ENCODE data around the gene ZNF385D. TPM values are rescaled to one million over a fixed set of nuclear protein-coding genes. Genes with fewer than 3 reads are reported as not detected.
A peak's percentile ranks its signal among the peaks of the same experiment; 100 is the strongest.

Gene ZNF385D
- total and polyA plus RNA-seq, 4 donors, result 0.17 to 30.9 (median 1.9) TPM

DNA sequence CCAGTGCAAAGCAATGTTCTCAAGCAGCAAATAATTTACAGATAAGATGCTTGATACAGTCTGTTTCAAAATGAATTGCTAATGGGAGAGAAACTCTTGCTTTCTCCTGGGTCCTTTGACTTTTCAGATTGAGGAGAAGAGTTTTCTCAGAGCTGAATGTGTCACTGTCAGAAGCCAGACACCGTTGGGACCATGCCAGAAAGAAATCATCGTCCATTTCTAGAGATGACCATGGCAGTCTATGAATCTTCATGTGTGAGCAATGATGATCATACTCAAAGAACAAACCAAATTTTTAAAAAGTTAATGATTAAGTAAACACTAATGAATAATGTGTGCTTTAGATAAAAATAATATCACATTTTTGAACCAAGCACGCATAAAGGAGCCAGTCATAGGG is 77.6 kb downstream of the ZNF385D start:
- Histone ChIP-seq H3K4me3 (no peak overlapping the region), H3K27me3 (ENCODE audit: control insufficient read depth in 3 of 3, insufficient read depth in 3 of 3, low read length in 2 of 3) (no peaks in the 10 kb centered on the region), H3K36me3 (ENCODE audit: control insufficient read depth in 4 of 4, insufficient read depth in 4 of 4, low read length in 4 of 4) (no peaks in the 10 kb centered on the region), H3K27ac (ENCODE audit: low read depth in 1 of 2, low read length in 1 of 2) (no peak overlapping the region), H3K9me3 (ENCODE audit: control insufficient read depth in 4 of 4, insufficient read depth in 3 of 4, low read length in 3 of 4) (no peaks in the 10 kb centered on the region), H3K9ac (ENCODE audit: insufficient read depth in 1 of 2, low read length in 2 of 2) (no peak overlapping the region), H3K4me1 (ENCODE audit: control insufficient read depth in 5 of 5, insufficient read depth in 5 of 5, low read length in 5 of 5) (peaks cover 0 to 15% (median 0%) of the 10 kb centered on the region in 5 donors)
- ATAC-seq (ENCODE audit: insufficient read depth, low FRiP score), result no peak
- 63 to 82% methylated on average over 3 of the region's 3 CpGs for WGBS, 2 donors
- no peak for DNase-seq
- TF ChIP-seq, protein P1, sequence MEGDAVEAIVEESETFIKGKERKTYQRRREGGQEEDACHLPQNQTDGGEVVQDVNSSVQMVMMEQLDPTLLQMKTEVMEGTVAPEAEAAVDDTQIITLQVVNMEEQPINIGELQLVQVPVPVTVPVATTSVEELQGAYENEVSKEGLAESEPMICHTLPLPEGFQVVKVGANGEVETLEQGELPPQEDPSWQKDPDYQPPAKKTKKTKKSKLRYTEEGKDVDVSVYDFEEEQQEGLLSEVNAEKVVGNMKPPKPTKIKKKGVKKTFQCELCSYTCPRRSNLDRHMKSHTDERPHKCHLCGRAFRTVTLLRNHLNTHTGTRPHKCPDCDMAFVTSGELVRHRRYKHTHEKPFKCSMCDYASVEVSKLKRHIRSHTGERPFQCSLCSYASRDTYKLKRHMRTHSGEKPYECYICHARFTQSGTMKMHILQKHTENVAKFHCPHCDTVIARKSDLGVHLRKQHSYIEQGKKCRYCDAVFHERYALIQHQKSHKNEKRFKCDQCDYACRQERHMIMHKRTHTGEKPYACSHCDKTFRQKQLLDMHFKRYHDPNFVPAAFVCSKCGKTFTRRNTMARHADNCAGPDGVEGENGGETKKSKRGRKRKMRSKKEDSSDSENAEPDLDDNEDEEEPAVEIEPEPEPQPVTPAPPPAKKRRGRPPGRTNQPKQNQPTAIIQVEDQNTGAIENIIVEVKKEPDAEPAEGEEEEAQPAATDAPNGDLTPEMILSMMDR (IDR thresholded peaks at IDR 0.05; ENCODE audit: control extremely low read depth, extremely low read depth), result no peak

DNA sequence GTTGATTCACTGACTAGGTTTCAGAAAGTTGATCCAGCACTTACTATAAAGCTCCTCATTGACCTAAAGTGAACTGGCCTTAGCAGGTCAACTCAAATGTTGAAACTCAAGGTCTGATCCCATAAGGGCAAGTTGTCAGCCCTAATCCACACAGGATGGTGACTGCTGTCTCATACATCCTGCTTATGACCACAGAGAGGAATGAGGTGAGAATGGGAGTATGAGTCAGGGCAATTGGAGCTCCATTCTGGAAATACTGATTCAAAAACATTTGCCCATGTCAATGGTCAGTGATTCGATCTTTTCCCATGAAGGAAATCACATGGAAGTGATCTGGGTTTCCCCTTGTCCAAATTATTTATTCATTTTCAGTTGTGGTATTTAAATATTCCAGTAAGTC is 78.7 kb downstream of the ZNF385D start:
- Histone ChIP-seq H3K4me3 (no peak overlapping the region), H3K36me3 (ENCODE audit: control insufficient read depth in 4 of 4, insufficient read depth in 4 of 4, low read length in 4 of 4) (no peaks in the 10 kb centered on the region), H3K4me1 (ENCODE audit: control insufficient read depth in 5 of 5, insufficient read depth in 5 of 5, low read length in 5 of 5) (peaks cover 0 to 15% (median 0%) of the 10 kb centered on the region in 5 donors), H3K27me3 (ENCODE audit: control insufficient read depth in 3 of 3, insufficient read depth in 3 of 3, low read length in 2 of 3) (no peaks in the 10 kb centered on the region), H3K9me3 (ENCODE audit: control insufficient read depth in 4 of 4, insufficient read depth in 3 of 4, low read length in 3 of 4) (no peaks in the 10 kb centered on the region), H3K9ac (ENCODE audit: insufficient read depth in 1 of 2, low read length in 2 of 2) (no peak overlapping the region), H3K27ac (ENCODE audit: low read depth in 1 of 2, low read length in 1 of 2) (no peak overlapping the region)
- DNase-seq (no peak), ATAC-seq (ENCODE audit: insufficient read depth, low FRiP score) (peak; percentile 58)
- TF ChIP-seq, protein P1 (IDR thresholded peaks at IDR 0.05; ENCODE audit: control extremely low read depth, extremely low read depth), result no peak
- WGBS, 2 donors, result 55 to 73% methylated on average over 1 of the region's 1 CpG

DNA sequence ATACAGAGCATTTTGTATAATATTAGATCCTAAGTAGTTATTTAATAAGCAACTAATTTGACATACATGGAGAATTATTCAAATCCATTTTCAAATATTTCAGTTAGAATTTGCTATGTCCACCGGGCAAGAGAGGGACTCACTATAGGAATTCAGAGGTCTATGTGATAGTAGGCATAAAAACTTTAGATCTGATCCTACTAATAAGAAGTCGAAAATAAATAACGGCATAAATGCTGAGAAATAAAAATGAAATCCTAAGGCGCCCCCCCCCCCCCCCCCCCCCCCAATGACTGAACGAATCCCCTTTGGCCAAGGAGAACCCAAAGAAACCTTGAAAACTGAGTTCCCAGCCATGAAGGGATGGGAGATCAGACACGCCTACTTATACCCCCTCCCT is 80.6 kb downstream of the ZNF385D start:
- WGBS, 2 donors, result 84 to 95% methylated on average over 5 to 6 of the region's 6 CpGs
- no peak overlapping the region for H3K27ac ChIP-seq (ENCODE audit: low read depth in 1 of 2, low read length in 1 of 2)
- TF ChIP-seq, protein P1 (IDR thresholded peaks at IDR 0.05; ENCODE audit: control extremely low read depth, extremely low read depth), result no peak

DNA sequence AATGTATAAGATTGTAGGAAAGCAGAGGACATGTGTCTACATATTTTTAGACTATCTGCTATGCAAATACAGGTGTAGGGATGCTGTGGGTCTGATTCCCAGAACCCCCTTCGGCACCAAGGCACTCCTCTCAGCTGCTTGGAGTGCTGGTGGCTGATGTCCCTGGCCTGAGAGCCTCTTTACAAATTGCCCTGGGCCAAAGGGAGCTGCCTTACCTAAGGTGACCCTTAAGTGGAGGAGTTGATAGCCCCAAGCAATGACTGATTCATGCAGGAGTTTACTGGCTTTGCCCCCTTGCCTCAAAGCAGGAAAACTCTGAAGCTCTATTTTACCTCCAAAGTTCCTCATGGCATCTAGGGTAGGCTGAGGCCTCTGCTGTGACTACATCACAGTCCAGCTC is 83.0 kb downstream of the ZNF385D start:
- no peaks in the 10 kb centered on the region for H3K9me3 ChIP-seq (ENCODE audit: control insufficient read depth in 4 of 4, insufficient read depth in 3 of 4, low read length in 3 of 4)
- peaks cover 0 to 3% (median 0%) of the 10 kb centered on the region in 4 donors for H3K36me3 ChIP-seq (ENCODE audit: control insufficient read depth in 4 of 4, insufficient read depth in 4 of 4, low read length in 4 of 4)
- no peak for DNase-seq
- no peak overlapping the region for H3K4me3 ChIP-seq
- WGBS, 2 donors, result 61 to 85% methylated on average over 1 of the region's 1 CpG
- TF ChIP-seq, protein P1 (IDR thresholded peaks at IDR 0.05; ENCODE audit: control extremely low read depth, extremely low read depth), result no peak
- peaks cover 0 to 10% (median 6%) of the 10 kb centered on the region in 5 donors for H3K4me1 ChIP-seq (ENCODE audit: control insufficient read depth in 5 of 5, insufficient read depth in 5 of 5, low read length in 5 of 5)
- H3K27ac ChIP-seq (ENCODE audit: low read depth in 1 of 2, low read length in 1 of 2), result no peak overlapping the region
- H3K27me3 ChIP-seq (ENCODE audit: control insufficient read depth in 3 of 3, insufficient read depth in 3 of 3, low read length in 2 of 3), result no peaks in the 10 kb centered on the region
- no peak for ATAC-seq (ENCODE audit: insufficient read depth, low FRiP score)
- no peak overlapping the region for H3K9ac ChIP-seq (ENCODE audit: insufficient read depth in 1 of 2, low read length in 2 of 2)

More for the DNA sequence above, 80.6 kb downstream of the ZNF385D start:
- Histone ChIP-seq H3K27me3 (ENCODE audit: control insufficient read depth in 3 of 3, insufficient read depth in 3 of 3, low read length in 2 of 3) (no peaks in the 10 kb centered on the region), H3K9me3 (ENCODE audit: control insufficient read depth in 4 of 4, insufficient read depth in 3 of 4, low read length in 3 of 4) (no peaks in the 10 kb centered on the region), H3K36me3 (ENCODE audit: control insufficient read depth in 4 of 4, insufficient read depth in 4 of 4, low read length in 4 of 4) (no peaks in the 10 kb centered on the region), H3K4me1 (ENCODE audit: control insufficient read depth in 5 of 5, insufficient read depth in 5 of 5, low read length in 5 of 5) (peaks cover 0 to 12% (median 4%) of the 10 kb centered on the region in 5 donors), H3K4me3 (no peak overlapping the region), H3K9ac (ENCODE audit: insufficient read depth in 1 of 2, low read length in 2 of 2) (no peak overlapping the region)
- no peak for ATAC-seq (ENCODE audit: insufficient read depth, low FRiP score)
- no peak for DNase-seq

All from lung (tissue), 12 donors.